ENCODE measurements around the gene VDAC1.

VDAC1 gene

GRCh38 chr5:133947431-133947841 lies 57.3 kb downstream of the VDAC1 start:
- H3K4me3 ChIP-seq (ENCODE audit: low read length), result no peak overlapping the region
- peak; percentile 21 for DNase-seq (ENCODE audit: low read depth)
- TF ChIP-seq CTCF (conservative IDR thresholded peaks at IDR 0.05; ENCODE audit: low read length), result no peak

GRCh38 chr5:133945568-133945967 lies 59.2 kb downstream of the VDAC1 start:
- peak; percentile 42 for DNase-seq (ENCODE audit: low read depth)
- H3K4me3 ChIP-seq (ENCODE audit: low read length), result no peak overlapping the region
- no peak for TF ChIP-seq CTCF (conservative IDR thresholded peaks at IDR 0.05; ENCODE audit: low read length)

- peak; percentile 62 for TF ChIP-seq CTCF (conservative IDR thresholded peaks at IDR 0.05; ENCODE audit: low read length)
- no peak overlapping the region for H3K4me3 ChIP-seq (ENCODE audit: low read length)
- DNase-seq (ENCODE audit: low read depth), result peak; percentile 17
Observed at GRCh38 chr5:133944263-133945185, 60.3 kb downstream of the VDAC1 start.

GRCh38 chr5:133943475-133943817 lies 61.3 kb downstream of the VDAC1 start:
- H3K4me3 ChIP-seq (ENCODE audit: low read length), result no peak overlapping the region
- DNase-seq (ENCODE audit: low read depth), result no peak
- TF ChIP-seq CTCF (conservative IDR thresholded peaks at IDR 0.05; ENCODE audit: low read length), result no peak

- no peak for TF ChIP-seq CTCF (conservative IDR thresholded peaks at IDR 0.05; ENCODE audit: low read length)
- no peak for DNase-seq (ENCODE audit: low read depth)
Observed at GRCh38 chr5:133942614-133943474, 61.9 kb downstream of the VDAC1 start.

GRCh38 chr5:133941456-133942196 lies 63.1 kb downstream of the VDAC1 start:
- no peak for TF ChIP-seq CTCF (conservative IDR thresholded peaks at IDR 0.05; ENCODE audit: low read length)
- no peak for DNase-seq (ENCODE audit: low read depth)

More at GRCh38 chr5:133942614-133943474, 61.9 kb downstream of the VDAC1 start:
- H3K4me3 ChIP-seq (ENCODE audit: low read length), result no peak overlapping the region

More at GRCh38 chr5:133941456-133942196, 63.1 kb downstream of the VDAC1 start:
- no peak overlapping the region for H3K4me3 ChIP-seq (ENCODE audit: low read length)
